ENCODE data around the gene TRAF3. TPM values are rescaled to one million over a fixed set of nuclear protein-coding genes. Genes with fewer than 3 reads are reported as not detected.

Gene TRAF3
- total RNA-seq, 1 experiment from 2014 or later: 49.3 TPM

- no peaks in the 10 kb centered on the region for H3K36me3 ChIP-seq (ENCODE audit: insufficient read depth, low read length, poor library complexity, severe bottlenecking)
- intact Hi-C loops (cut with micrococcal nuclease; ENCODE audit: unreplicated experiment): no loop called here
- H3K4me3 ChIP-seq (ENCODE audit: low read depth, low read length, poor library complexity, severe bottlenecking): no peak overlapping the region
- TF ChIP-seq EZH2 (IDR thresholded peaks at IDR 0.05; ENCODE audit: borderline replicate concordance, low read depth, low read length, poor library complexity, severe bottlenecking): no peak
- TF ChIP-seq, protein P1, sequence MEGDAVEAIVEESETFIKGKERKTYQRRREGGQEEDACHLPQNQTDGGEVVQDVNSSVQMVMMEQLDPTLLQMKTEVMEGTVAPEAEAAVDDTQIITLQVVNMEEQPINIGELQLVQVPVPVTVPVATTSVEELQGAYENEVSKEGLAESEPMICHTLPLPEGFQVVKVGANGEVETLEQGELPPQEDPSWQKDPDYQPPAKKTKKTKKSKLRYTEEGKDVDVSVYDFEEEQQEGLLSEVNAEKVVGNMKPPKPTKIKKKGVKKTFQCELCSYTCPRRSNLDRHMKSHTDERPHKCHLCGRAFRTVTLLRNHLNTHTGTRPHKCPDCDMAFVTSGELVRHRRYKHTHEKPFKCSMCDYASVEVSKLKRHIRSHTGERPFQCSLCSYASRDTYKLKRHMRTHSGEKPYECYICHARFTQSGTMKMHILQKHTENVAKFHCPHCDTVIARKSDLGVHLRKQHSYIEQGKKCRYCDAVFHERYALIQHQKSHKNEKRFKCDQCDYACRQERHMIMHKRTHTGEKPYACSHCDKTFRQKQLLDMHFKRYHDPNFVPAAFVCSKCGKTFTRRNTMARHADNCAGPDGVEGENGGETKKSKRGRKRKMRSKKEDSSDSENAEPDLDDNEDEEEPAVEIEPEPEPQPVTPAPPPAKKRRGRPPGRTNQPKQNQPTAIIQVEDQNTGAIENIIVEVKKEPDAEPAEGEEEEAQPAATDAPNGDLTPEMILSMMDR (conservative IDR thresholded peaks at IDR 0.05; ENCODE audit: low read depth, low read length): no peak
- DNase-seq (ENCODE audit: low spot score): no peak
- no TSS peak for BruUV-seq (replicated peaks)
- ChIA-PET CTCF (no interaction called here), POLR2A (ENCODE audit: low non-redundant PET) (no interaction called here)
- H3K27me3 ChIP-seq (replicated peaks; ENCODE audit: insufficient read depth, low read depth, low read length, poor library complexity): no peaks in the 10 kb centered on the region
- no peak overlapping the region for H3K27ac ChIP-seq (ENCODE audit: low read depth, low read length, poor library complexity, severe bottlenecking)
- no peaks in the 10 kb centered on the region for H3K9me3 ChIP-seq (ENCODE audit: low read depth, low read length, poor library complexity, severe bottlenecking)
- peaks cover 6% of the 10 kb centered on the region for H3K4me1 ChIP-seq (ENCODE audit: insufficient read depth, low read length, poor library complexity, severe bottlenecking)
Measured at GRCh38 chr14:102826751-102827675, 49.8 kb downstream of the TRAF3 start.

GRCh38 chr14:102827716-102828115, 50.5 kb downstream of the TRAF3 start:
- ChIA-PET CTCF (no interaction called here), POLR2A (ENCODE audit: low non-redundant PET) (no interaction called here)
- Histone ChIP-seq H3K9me3 (ENCODE audit: low read depth, low read length, poor library complexity, severe bottlenecking) (no peaks in the 10 kb centered on the region), H3K4me3 (ENCODE audit: low read depth, low read length, poor library complexity, severe bottlenecking) (no peak overlapping the region), H3K27me3 (replicated peaks; ENCODE audit: insufficient read depth, low read depth, low read length, poor library complexity) (no peaks in the 10 kb centered on the region), H3K36me3 (ENCODE audit: insufficient read depth, low read length, poor library complexity, severe bottlenecking) (no peaks in the 10 kb centered on the region), H3K4me1 (ENCODE audit: insufficient read depth, low read length, poor library complexity, severe bottlenecking) (peaks cover 6% of the 10 kb centered on the region), H3K27ac (ENCODE audit: low read depth, low read length, poor library complexity, severe bottlenecking) (no peak overlapping the region)
- no TSS peak for BruUV-seq (replicated peaks)
- TF ChIP-seq EZH2 (IDR thresholded peaks at IDR 0.05; ENCODE audit: borderline replicate concordance, low read depth, low read length, poor library complexity, severe bottlenecking): no peak
- TF ChIP-seq, protein P1 (conservative IDR thresholded peaks at IDR 0.05; ENCODE audit: low read depth, low read length): no peak
- no peak for DNase-seq (ENCODE audit: low spot score)
- intact Hi-C loops (cut with micrococcal nuclease; ENCODE audit: unreplicated experiment): no loop called here

DNA sequence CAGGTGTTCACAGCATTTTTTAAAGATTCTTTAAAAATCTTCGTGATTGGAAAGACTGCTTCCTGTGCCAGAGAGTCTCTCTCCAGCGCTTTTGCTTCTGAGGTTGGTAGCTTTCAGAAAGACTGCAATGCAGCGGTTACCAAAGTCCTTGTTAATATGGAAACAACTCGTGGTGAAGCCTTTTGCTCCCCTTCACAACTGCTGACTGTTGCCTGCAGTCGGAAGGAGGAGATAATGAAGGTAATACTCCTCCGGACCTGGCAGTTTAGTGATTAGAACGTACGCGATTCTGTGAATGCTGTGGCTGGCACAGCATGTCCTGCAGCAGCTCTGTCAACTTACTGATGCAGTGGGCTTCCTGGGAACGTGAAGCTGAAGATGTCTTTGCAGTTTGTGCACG, 50.9 kb downstream of the TRAF3 start:
- intact Hi-C loops (cut with micrococcal nuclease; ENCODE audit: unreplicated experiment): no loop called here
- Histone ChIP-seq H3K27me3 (replicated peaks; ENCODE audit: insufficient read depth, low read depth, low read length, poor library complexity) (no peaks in the 10 kb centered on the region), H3K4me3 (ENCODE audit: low read depth, low read length, poor library complexity, severe bottlenecking) (no peak overlapping the region), H3K4me1 (ENCODE audit: insufficient read depth, low read length, poor library complexity, severe bottlenecking) (peaks cover 6% of the 10 kb centered on the region), H3K9me3 (ENCODE audit: low read depth, low read length, poor library complexity, severe bottlenecking) (no peaks in the 10 kb centered on the region), H3K36me3 (ENCODE audit: insufficient read depth, low read length, poor library complexity, severe bottlenecking) (peaks cover 4% of the 10 kb centered on the region), H3K27ac (ENCODE audit: low read depth, low read length, poor library complexity, severe bottlenecking) (no peak overlapping the region)
- POLR2A ChIA-PET (ENCODE audit: low non-redundant PET): interaction anchor here (0.7 kb wide), 1 partner anchor 173 kb away, joined by 6 read pairs; no protein-coding TSS in a partner anchor
- BruUV-seq (replicated peaks): no TSS peak
- DNase-seq (ENCODE audit: low spot score): no peak
- TF ChIP-seq, protein P1 (conservative IDR thresholded peaks at IDR 0.05; ENCODE audit: low read depth, low read length): no peak
- no peak for TF ChIP-seq EZH2 (IDR thresholded peaks at IDR 0.05; ENCODE audit: borderline replicate concordance, low read depth, low read length, poor library complexity, severe bottlenecking)
- CTCF ChIA-PET: no interaction called here

Measured in A673 (cell line).